ENCODE measurements around the gene PRKD1.

GRCh38 chr14:29528889-29529288 lies 398.8 kb downstream of the PRKD1 start:
- TF ChIP-seq, protein P1, sequence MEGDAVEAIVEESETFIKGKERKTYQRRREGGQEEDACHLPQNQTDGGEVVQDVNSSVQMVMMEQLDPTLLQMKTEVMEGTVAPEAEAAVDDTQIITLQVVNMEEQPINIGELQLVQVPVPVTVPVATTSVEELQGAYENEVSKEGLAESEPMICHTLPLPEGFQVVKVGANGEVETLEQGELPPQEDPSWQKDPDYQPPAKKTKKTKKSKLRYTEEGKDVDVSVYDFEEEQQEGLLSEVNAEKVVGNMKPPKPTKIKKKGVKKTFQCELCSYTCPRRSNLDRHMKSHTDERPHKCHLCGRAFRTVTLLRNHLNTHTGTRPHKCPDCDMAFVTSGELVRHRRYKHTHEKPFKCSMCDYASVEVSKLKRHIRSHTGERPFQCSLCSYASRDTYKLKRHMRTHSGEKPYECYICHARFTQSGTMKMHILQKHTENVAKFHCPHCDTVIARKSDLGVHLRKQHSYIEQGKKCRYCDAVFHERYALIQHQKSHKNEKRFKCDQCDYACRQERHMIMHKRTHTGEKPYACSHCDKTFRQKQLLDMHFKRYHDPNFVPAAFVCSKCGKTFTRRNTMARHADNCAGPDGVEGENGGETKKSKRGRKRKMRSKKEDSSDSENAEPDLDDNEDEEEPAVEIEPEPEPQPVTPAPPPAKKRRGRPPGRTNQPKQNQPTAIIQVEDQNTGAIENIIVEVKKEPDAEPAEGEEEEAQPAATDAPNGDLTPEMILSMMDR (IDR thresholded peaks at IDR 0.05), result no peak
- TF ChIP-seq POLR2A (IDR thresholded peaks at IDR 0.05), result no peak
